Psoas muscle (tissue), 8 donors: ENCODE results near the gene PFDN2. TPM values are rescaled to one million over a fixed set of nuclear protein-coding genes. Genes with fewer than 3 reads are reported as not detected.
A peak's percentile ranks its signal among the peaks of the same experiment; 100 is the strongest.

Experiments used
- ATAC-seq, 4 donors: fragments of 200-7000 bp; cut with Tn5 transposase; one replicate each; pipeline ENCODE4 v1.9.1; 2020; ENCODE audit warnings: moderate library complexity in 3 of 4, mild to moderate bottlenecking in 2 of 4
- DNase-seq, 2 donors: peaks; one replicate each; pipeline ENCODE4 v3.0.0-alpha.2; 2020
- H3K27ac ChIP-seq: fragments of 200-600 bp; one replicate; pipeline ENCODE4 v1.8.0; 2022
- H3K27me3 ChIP-seq, 3 donors: fragments of 200-600 bp in 1 of 3; one replicate each; pipeline versions ENCODE4 v1.6.1 to v1.8.0; 2013 to 2022; ENCODE audit warnings: low read length in 2 of 3, mild to moderate bottlenecking in 2 of 3, moderate library complexity in 1 of 3; ENCODE audit not compliant: insufficient read depth in 3 of 3
- H3K36me3 ChIP-seq, 2 donors: fragments of 200-600 bp in 1 of 2; one replicate each; pipeline versions ENCODE4 v1.6.1 to v1.8.0; 2013 to 2022; ENCODE audit warnings: low read depth in 1 of 2, mild to moderate bottlenecking in 1 of 2, moderate library complexity in 1 of 2; ENCODE audit not compliant: insufficient read depth in 1 of 2
- H3K4me1 ChIP-seq: fragments of 200-600 bp; one replicate; pipeline ENCODE4 v1.8.0; 2022
- H3K4me3 ChIP-seq: fragments of 200-600 bp; one replicate; pipeline ENCODE4 v1.8.0; 2022; ENCODE audit warnings: mild to moderate bottlenecking
- H3K9me3 ChIP-seq: fragments of 200-600 bp; one replicate; pipeline ENCODE4 v1.8.0; 2022
- CTCF ChIP-seq: fragments of 200-600 bp; IDR thresholded peaks from one replicate; pipeline ENCODE4 v1.8.0; 2022; ENCODE audit warnings: antibody characterized with exemption
- WGBS, 3 donors: extraction: QIAGEN DNeasy Blood & Tissue Kit; methylation state at CpG; one replicate each; pipeline versions ENCODE4 v1.1.6 to v1.1.7; 2013; 5-methylcytosine and 5-hydroxymethylcytosine counted together
- intact Hi-C, 2 donors: fragments of 100-400 bp; cut with DNase I; formaldehyde crosslinking; loops; one replicate each; pipeline versions ENCODE4 v1.11.0 to v1.14.2; 2022
- polyA plus RNA-seq, 3 donors: library from polyadenylated mRNA; stranded (reverse); fragments of 200-250 nt; gene quantifications; one replicate each; pipeline ENCODE4 v1.2.3, GENCODE V29; 2013
- total RNA-seq, 4 donors: library from RNA; stranded (reverse); fragmentation: NEBNext Ultra II Directional in 2 of 4; extraction: Animal tissue kit (Norgen Biotek cat#: 25700) in 2 of 4; gene quantifications; one replicate each; pipeline versions ENCODE4 v1.2.1 to v1.2.4, GENCODE V29; 2021 to 2023
- donor health status: healthy with polysubstance abuse.
- donor health status: DM: no; HTN: no; CAD: no; lungs with moderate emphysema.
- donor health status: Bipolar disorder and iron deficiency.
- donor health status: healthy.
- donor health status: DM: yes; HTN: yes; CAD: no.
- donor health status: DM: no; HTN: no; CAD: no.
- donor health status: DM: no; HTN: no; CAD: no.
- donor health status: DM: yes; HTN: yes; CAD: no.

PFDN2 gene
- total and polyA plus RNA-seq, 7 donors, result 60.2 to 759 (median 144) TPM

DNA sequence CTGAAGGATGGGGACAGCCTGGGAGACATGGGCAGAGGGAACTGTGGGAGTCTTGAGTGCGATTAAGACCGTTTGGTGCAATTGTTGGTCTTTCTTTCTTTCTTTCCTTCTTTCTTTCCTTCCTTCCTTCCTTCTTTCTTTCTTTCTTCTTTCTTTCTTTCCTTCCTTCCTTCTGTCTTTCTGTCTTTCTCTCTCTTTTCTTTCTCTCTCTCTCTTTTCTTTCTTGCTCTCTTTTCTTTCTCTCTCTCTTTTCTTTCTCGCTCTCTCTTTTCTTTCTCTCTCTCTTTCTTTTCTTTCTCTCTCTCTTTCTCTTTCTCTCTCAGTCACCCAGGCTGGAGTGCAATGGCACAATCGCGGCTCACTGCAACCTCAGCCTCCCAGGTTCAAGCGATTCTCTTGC lies 22.6 kb downstream of the PFDN2 start:
- no peak overlapping the region for H3K27ac ChIP-seq
- no peak for ATAC-seq
- no peaks in the 10 kb centered on the region for H3K9me3 ChIP-seq
- no peaks in the 10 kb centered on the region for H3K27me3 ChIP-seq
- DNase-seq, result peak in 1 of 2 donors; percentile 2
- no peak for TF ChIP-seq CTCF
- intact Hi-C loops, result loop anchor here (5.0 to 10.0 kb wide), 3 partner anchors 53 to 370 kb away; no protein-coding TSS in a partner anchor
- peaks cover 6 to 13% of the 10 kb centered on the region in 2 donors for H3K36me3 ChIP-seq
- no peak overlapping the region for H3K4me3 ChIP-seq
- peaks cover 7% of the 10 kb centered on the region for H3K4me1 ChIP-seq
- WGBS, 3 donors, result 91 to 95% (median 93%) methylated on average over 6 of the region's 6 CpGs

GRCh38 chr1:161094481-161094880 lies 23.4 kb downstream of the PFDN2 start:
- H3K4me1 ChIP-seq, result peaks cover 7% of the 10 kb centered on the region
- H3K36me3 ChIP-seq, result peaks cover 0 to 5% of the 10 kb centered on the region in 2 donors
- H3K4me3 ChIP-seq, result no peak overlapping the region
- 89 to 99% (median 97%) methylated on average over 14 of the region's 14 CpGs for WGBS, 3 donors
- no peak for ATAC-seq
- no peak for DNase-seq
- no peak for TF ChIP-seq CTCF
- no peak overlapping the region for H3K27ac ChIP-seq
- intact Hi-C loops, result loop anchor here (10.0 kb wide), 2 partner anchors 260 to 370 kb away; no protein-coding TSS in a partner anchor
- H3K27me3 ChIP-seq, result no peaks in the 10 kb centered on the region
- H3K9me3 ChIP-seq, result no peaks in the 10 kb centered on the region

DNA sequence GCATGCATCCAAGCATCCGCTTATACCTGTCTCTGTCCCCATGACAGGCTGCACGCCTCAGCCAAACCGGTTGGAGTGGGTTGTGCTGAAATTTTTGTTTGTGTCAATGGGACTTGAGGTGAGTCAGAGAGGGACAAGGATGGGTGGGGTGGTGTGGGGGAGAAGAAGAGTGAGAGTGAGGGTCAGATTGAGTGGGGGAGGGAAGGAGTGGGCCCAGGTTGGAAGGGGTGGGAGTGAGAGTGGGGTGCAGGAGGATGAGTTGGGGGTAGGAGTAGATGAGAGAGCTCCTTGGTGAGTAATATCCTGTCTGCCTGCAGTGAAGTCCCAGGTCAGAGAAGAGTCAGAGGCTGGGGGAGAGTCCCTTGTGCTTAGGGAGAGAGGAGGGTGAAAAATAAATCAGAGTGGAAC lies 25.2 kb downstream of the PFDN2 start:
- Histone ChIP-seq H3K27ac (no peak overlapping the region), H3K4me1 (peaks cover 7% of the 10 kb centered on the region), H3K4me3 (no peak overlapping the region), H3K9me3 (no peaks in the 10 kb centered on the region), H3K27me3 (no peaks in the 10 kb centered on the region), H3K36me3 (no peaks in the 10 kb centered on the region)
- ATAC-seq, result no peak
- 80 to 90% (median 86%) methylated on average over 3 of the region's 3 CpGs for WGBS, 3 donors
- intact Hi-C loops, result loop anchor here (10.0 kb wide), 2 partner anchors 258 to 368 kb away; no protein-coding TSS in a partner anchor
- no peak for TF ChIP-seq CTCF
- peak in 1 of 2 donors; percentile 16 for DNase-seq

GRCh38 chr1:161091796-161092507 lies 25.9 kb downstream of the PFDN2 start:
- DNase-seq, result no peak
- 89 to 91% (median 91%) methylated on average over 7 of the region's 7 CpGs for WGBS, 3 donors
- TF ChIP-seq CTCF, result no peak
- Histone ChIP-seq H3K4me3 (no peak overlapping the region), H3K27ac (no peak overlapping the region), H3K36me3 (no peaks in the 10 kb centered on the region), H3K9me3 (no peaks in the 10 kb centered on the region), H3K27me3 (no peaks in the 10 kb centered on the region), H3K4me1 (peaks cover 2% of the 10 kb centered on the region)
- intact Hi-C loops, result loop anchor here (10.0 kb wide), 2 partner anchors 257 to 367 kb away; no protein-coding TSS in a partner anchor
- ATAC-seq, result no peak
